Ovary (tissue), 9 donors: ENCODE measurements around the gene RABGAP1L. TPM values are rescaled to one million over a fixed set of nuclear protein-coding genes. Genes with fewer than 3 reads are reported as not detected.

Experiments used
- DNase-seq, 5 donors: peaks; one replicate each; pipeline ENCODE4 v3.0.0-alpha.2; 2019 to 2020
- H3K27ac ChIP-seq, 2 donors: fragments of 200-600 bp; one replicate each; pipeline versions ENCODE4 v1.5.1 to v1.8.0; 2019 to 2022
- H3K27me3 ChIP-seq: fragments of 200-600 bp; one replicate; pipeline ENCODE4 v1.8.0; 2022
- H3K36me3 ChIP-seq: fragments of 200-600 bp; sonication (generic); one replicate; pipeline ENCODE4 v1.5.1; 2019
- H3K4me1 ChIP-seq: one replicate; pipeline ENCODE4 v1.8.1; 2013; ENCODE audit warnings: mild to moderate bottlenecking, moderate library complexity; ENCODE audit not compliant: insufficient read depth
- H3K4me3 ChIP-seq: fragments of 200-600 bp; sonication (generic); one replicate; pipeline ENCODE4 v1.5.1; 2017
- H3K9me3 ChIP-seq, 2 donors: fragments of 200-600 bp in 1 of 2; sonication (generic) in 1 of 2; one replicate each; pipeline versions ENCODE4 v1.5.1 to v1.8.1; 2013 to 2019; ENCODE audit warnings: mild to moderate bottlenecking in 1 of 2, moderate library complexity in 1 of 2
- CTCF ChIP-seq, 3 donors: fragments of 450-650 bp in 2 of 3; fragments of 200-600 bp in 1 of 3; IDR thresholded peaks; one replicate each; pipeline versions ENCODE4 v1.5.1 to v1.8.0; 2016 to 2022; ENCODE audit warnings: antibody characterized with exemption in 3 of 3, mild to moderate bottlenecking in 1 of 3
- EP300 ChIP-seq: sonication (generic); formaldehyde crosslinking; IDR thresholded peaks from one replicate; pipeline ENCODE4 v1.6.1; 2017; ENCODE audit warnings: antibody characterized with exemption
- POLR2A ChIP-seq: fragments of 450-650 bp; IDR thresholded peaks from one replicate; pipeline ENCODE4 v1.6.1; 2017; ENCODE audit warnings: antibody characterized with exemption, mild to moderate bottlenecking, moderate library complexity
- WGBS, 3 donors: extraction: QIAGEN DNeasy Blood & Tissue Kit in 1 of 3; methylation state at CpG; one replicate each; pipeline versions ENCODE4 v1.1.5 to v1.1.7; 2013 to 2017; 5-methylcytosine and 5-hydroxymethylcytosine counted together
- intact Hi-C, 4 donors: fragments of 100-400 bp; cut with DNase I; formaldehyde crosslinking; loops; one replicate each; pipeline versions ENCODE4 v1.11.0 to v1.15.1; 2022 to 2023
- polyA plus RNA-seq, 2 donors: library from polyadenylated mRNA; stranded (reverse); fragments of 200-250 nt in 1 of 2; fragments of 350-450 nt in 1 of 2; fragmentation: Illumina TruSeq in 1 of 2; extraction: RNeasy Lipid Tissue Mini Kit (QIAGEN cat#74804) in 1 of 2; gene quantifications; one replicate each; pipeline ENCODE4 v1.2.3, GENCODE V29; 2013 to 2014
- total RNA-seq, 7 donors: library from RNA; depleted of rRNA in 2 of 7; stranded (reverse); fragments of >200 nt in 2 of 7; fragmentation: NEBNext Ultra II Directional in 3 of 7; extraction: Animal tissue kit (Norgen Biotek cat#: 25700) in 3 of 7; gene quantifications; one replicate each; pipeline versions ENCODE4 v1.1.0 to v1.2.4, GENCODE V29; 2016 to 2023
- donor health status: DM: no; HTN: no; CAD: no; lungs with moderate emphysema.
- donor health status: DM: no; HTN: no; CAD: no.
- donor health status: Bipolar disorder and iron deficiency.
- donor health status: DM: yes; HTN: yes; CAD: no.
- donor health status: DM: no; HTN: no; CAD: no.
- donor health status: DM: yes; HTN: yes; CAD: no.

RABGAP1L gene
- total and polyA plus RNA-seq, 9 donors = 17.1 to 56.5 (median 43.6) TPM

- intact Hi-C loops = no loop called here
- H3K9me3 ChIP-seq = no peaks in the 10 kb centered on the region
- H3K4me3 ChIP-seq = no peak overlapping the region
- no peak for DNase-seq
- no peaks in the 10 kb centered on the region for H3K27me3 ChIP-seq
- no peaks in the 10 kb centered on the region for H3K4me1 ChIP-seq
- TF ChIP-seq POLR2A = no peak
- no peak for TF ChIP-seq EP300
- no peak for TF ChIP-seq CTCF (IDR thresholded peaks at IDR 0.05)
- 65 to 88% (median 66%) methylated on average over 1 of the region's 1 CpG for WGBS, 3 donors
- H3K27ac ChIP-seq = no peak overlapping the region
- H3K36me3 ChIP-seq = no peaks in the 10 kb centered on the region
Measured at GRCh38 chr1:174788981-174789380, 629.7 kb downstream of the RABGAP1L start.

GRCh38 chr1:174789399-174789798 is 630.1 kb downstream of the RABGAP1L start:
- TF ChIP-seq CTCF (IDR thresholded peaks at IDR 0.05) (no peak), POLR2A (no peak), EP300 (no peak)
- H3K27me3 ChIP-seq = no peaks in the 10 kb centered on the region
- no peaks in the 10 kb centered on the region for H3K4me1 ChIP-seq
- WGBS, 3 donors = 57 to 72% (median 63%) methylated on average over 1 of the region's 1 CpG
- H3K9me3 ChIP-seq = no peaks in the 10 kb centered on the region
- H3K27ac ChIP-seq = no peak overlapping the region
- DNase-seq = no peak
- intact Hi-C loops = no loop called here
- no peak overlapping the region for H3K4me3 ChIP-seq
- H3K36me3 ChIP-seq = no peaks in the 10 kb centered on the region

- H3K27ac ChIP-seq = no peak overlapping the region
- no peaks in the 10 kb centered on the region for H3K4me1 ChIP-seq
- H3K4me3 ChIP-seq = no peak overlapping the region
- 36 to 49% (median 41%) methylated on average over 2 of the region's 2 CpGs for WGBS, 3 donors
- intact Hi-C loops = no loop called here
- DNase-seq = no peak
- no peaks in the 10 kb centered on the region for H3K9me3 ChIP-seq
- H3K36me3 ChIP-seq = no peaks in the 10 kb centered on the region
- TF ChIP-seq POLR2A = no peak
- TF ChIP-seq CTCF (IDR thresholded peaks at IDR 0.05) = no peak
- TF ChIP-seq EP300 = no peak
- H3K27me3 ChIP-seq = no peaks in the 10 kb centered on the region
Measured at GRCh38 chr1:174791863-174792262, 632.5 kb downstream of the RABGAP1L start.

- intact Hi-C loops = no loop called here
- Histone ChIP-seq H3K4me3 (no peak overlapping the region), H3K36me3 (no peaks in the 10 kb centered on the region), H3K9me3 (no peaks in the 10 kb centered on the region), H3K4me1 (no peaks in the 10 kb centered on the region), H3K27me3 (no peaks in the 10 kb centered on the region), H3K27ac (no peak overlapping the region)
- no peak for DNase-seq
- WGBS, 3 donors = 95 to 100% (median 98%) methylated on average over 1 of the region's 1 CpG
- TF ChIP-seq POLR2A (no peak), CTCF (IDR thresholded peaks at IDR 0.05) (no peak), EP300 (no peak)
Measured at GRCh38 chr1:174794861-174795260, 635.5 kb downstream of the RABGAP1L start.

- no peak overlapping the region for H3K4me3 ChIP-seq
- no peaks in the 10 kb centered on the region for H3K9me3 ChIP-seq
- intact Hi-C loops = no loop called here
- H3K27ac ChIP-seq = no peak overlapping the region
- DNase-seq = no peak
- 85 to 86% (median 85%) methylated on average over 2 of the region's 2 CpGs for WGBS, 3 donors
- H3K36me3 ChIP-seq = no peaks in the 10 kb centered on the region
- TF ChIP-seq POLR2A (no peak), CTCF (IDR thresholded peaks at IDR 0.05) (no peak), EP300 (no peak)
- H3K4me1 ChIP-seq = no peaks in the 10 kb centered on the region
- H3K27me3 ChIP-seq = no peaks in the 10 kb centered on the region
Measured at GRCh38 chr1:174795806-174796205, 636.5 kb downstream of the RABGAP1L start.
